Measurements from ENCODE around the gene PIM3.

GRCh38 chr22:49958931-49959781 lies 1.4 kb upstream of the PIM3 start:
- TF ChIP-seq, protein P1, sequence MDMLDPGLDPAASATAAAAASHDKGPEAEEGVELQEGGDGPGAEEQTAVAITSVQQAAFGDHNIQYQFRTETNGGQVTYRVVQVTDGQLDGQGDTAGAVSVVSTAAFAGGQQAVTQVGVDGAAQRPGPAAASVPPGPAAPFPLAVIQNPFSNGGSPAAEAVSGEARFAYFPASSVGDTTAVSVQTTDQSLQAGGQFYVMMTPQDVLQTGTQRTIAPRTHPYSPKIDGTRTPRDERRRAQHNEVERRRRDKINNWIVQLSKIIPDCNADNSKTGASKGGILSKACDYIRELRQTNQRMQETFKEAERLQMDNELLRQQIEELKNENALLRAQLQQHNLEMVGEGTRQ (IDR thresholded peaks at IDR 0.05; ENCODE audit: borderline replicate concordance, low read depth, low read length) = no peak
- no peak for TF ChIP-seq CTCF (IDR thresholded peaks at IDR 0.05)
- no peak for TF ChIP-seq YY1 (IDR thresholded peaks at IDR 0.05; ENCODE audit: low read depth)
- TF ChIP-seq FOSL2 (IDR thresholded peaks at IDR 0.05; ENCODE audit: borderline replicate concordance, low read depth) = no peak
- no peak for TF ChIP-seq RXRA (IDR thresholded peaks at IDR 0.05; ENCODE audit: borderline replicate concordance, low read depth)
- no peak for TF ChIP-seq SMC3 (IDR thresholded peaks at IDR 0.05; ENCODE audit: low read depth, low read length)
